HEK293T (cell line): ENCODE measurements around the gene NPBWR2.

ENCODE experiments used
- CTCF ChIA-PET: fragments of 350-600 bp; formaldehyde crosslinking; extraction: SDS; loops from one replicate; lab custom pipeline; 2021; ENCODE audit warnings: antibody characterized with exemption, inconsistent platforms; lab: Yijun Ruan, JAX
- POLR2A ChIA-PET: fragments of 350-600 bp; formaldehyde crosslinking; extraction: SDS; loops from one replicate; lab custom pipeline; 2020; ENCODE audit warnings: antibody characterized with exemption, inconsistent platforms; lab: Yijun Ruan, JAX
- DNase-seq: peaks from one replicate; pipeline ENCODE4 v3.0.0; 2012; ENCODE audit warnings: mixed read lengths; ENCODE audit errors: extremely low spot score
- ARNT ChIP-seq: fragments of 450-650 bp; IDR thresholded peaks from 2 replicates; pipeline ENCODE4 v1.6.1; 2017; ENCODE audit warnings: mild to moderate bottlenecking
- BHLHE40 ChIP-seq: fragments of 450-650 bp; IDR thresholded peaks from 2 replicates; pipeline ENCODE4 v1.6.1; 2016; ENCODE audit warnings: mild to moderate bottlenecking, moderate library complexity, borderline replicate concordance
- CTBP1 ChIP-seq: fragments of 450-650 bp; IDR thresholded peaks from 2 replicates; pipeline ENCODE4 v1.6.1; 2016; ENCODE audit warnings: borderline replicate concordance
- ELF4 ChIP-seq: fragments of 450-650 bp; IDR thresholded peaks from 2 replicates; pipeline ENCODE4 v1.6.1; 2017; ENCODE audit warnings: antibody characterized with exemption
- FOXA1 ChIP-seq: fragments of 450-650 bp; IDR thresholded peaks from 2 replicates; pipeline ENCODE4 v1.6.1; 2016; ENCODE audit warnings: mild to moderate bottlenecking
- FOXK2 ChIP-seq: fragments of 450-650 bp; IDR thresholded peaks from 2 replicates; pipeline ENCODE4 v1.6.1; 2016; ENCODE audit warnings: mild to moderate bottlenecking
- FOXM1 ChIP-seq: fragments of 450-650 bp; IDR thresholded peaks from 2 replicates; pipeline ENCODE4 v1.6.1; 2017; ENCODE audit warnings: mild to moderate bottlenecking, borderline replicate concordance
- HDGF ChIP-seq: fragments of 450-650 bp; IDR thresholded peaks from 2 replicates; pipeline ENCODE4 v1.6.1; 2017; ENCODE audit warnings: antibody characterized with exemption, borderline replicate concordance
- L3MBTL2 ChIP-seq: fragments of 450-650 bp; conservative IDR thresholded peaks from 2 replicates; pipeline ENCODE4 v1.6.1; 2016; ENCODE audit warnings: mild to moderate bottlenecking
- LEF1 ChIP-seq: fragments of 450-650 bp; IDR thresholded peaks from 2 replicates; pipeline ENCODE4 v1.6.1; 2017; ENCODE audit warnings: mild to moderate bottlenecking, borderline replicate concordance
- NFRKB ChIP-seq: fragments of 450-650 bp; IDR thresholded peaks from 2 replicates; pipeline ENCODE4 v1.6.1; 2016; ENCODE audit warnings: mild to moderate bottlenecking, moderate library complexity
- PKNOX1 ChIP-seq: fragments of 450-650 bp; IDR thresholded peaks from 2 replicates; pipeline ENCODE4 v1.6.1; 2016
- SP1 ChIP-seq: fragments of 450-650 bp; IDR thresholded peaks from 2 replicates; pipeline ENCODE4 v1.6.1; 2017
- SUZ12 ChIP-seq: fragments of 450-650 bp; IDR thresholded peaks from 2 replicates; pipeline ENCODE4 v1.6.1; 2016; ENCODE audit warnings: mild to moderate bottlenecking
- TARDBP ChIP-seq: fragments of 450-650 bp; IDR thresholded peaks from 2 replicates; pipeline ENCODE4 v1.6.1; 2016
- ZNF384 ChIP-seq: fragments of 450-650 bp; IDR thresholded peaks from 2 replicates; pipeline ENCODE4 v1.6.1; 2016

The NPBWR2 gene

GRCh38 chr20:64095927-64096326 lies 11.4 kb downstream of the NPBWR2 start:
- CTCF ChIA-PET = no interaction called here
- POLR2A ChIA-PET = interaction anchor here (1.2 kb wide), 1 partner anchor 33 kb away, joined by 3 read pairs; the partner anchor contains the start of gene TCEA2
- no peak for DNase-seq
- TF ChIP-seq NFRKB = no peak
- TF ChIP-seq TARDBP = no peak
- TF ChIP-seq FOXM1 = no peak
- TF ChIP-seq BHLHE40 = no peak
- no peak for TF ChIP-seq FOXK2
- TF ChIP-seq LEF1 = no peak
- no peak for TF ChIP-seq FOXA1
- TF ChIP-seq SUZ12 = no peak
- TF ChIP-seq ZNF384 = no peak
- TF ChIP-seq HDGF = no peak
- TF ChIP-seq SP1 = no peak
- no peak for TF ChIP-seq L3MBTL2
- no peak for TF ChIP-seq PKNOX1
- no peak for TF ChIP-seq ELF4
- TF ChIP-seq ARNT = no peak
- no peak for TF ChIP-seq CTBP1

GRCh38 chr20:64095455-64095854 lies 11.9 kb downstream of the NPBWR2 start:
- DNase-seq = no peak
- TF ChIP-seq ZNF384 (no peak), PKNOX1 (peak; percentile 73)
- CTCF ChIA-PET = no interaction called here
- POLR2A ChIA-PET = interaction anchor here (1.2 kb wide), 1 partner anchor 33 kb away, joined by 3 read pairs; the partner anchor contains the start of gene TCEA2

GRCh38 chr20:64093013-64093503 lies 14.3 kb downstream of the NPBWR2 start:
- ChIA-PET CTCF (no interaction called here), POLR2A (interaction anchor here (0.5 to 0.7 kb wide), 2 partner anchors 30 to 182 kb away, joined by 3 read pairs; no protein-coding TSS in a partner anchor)
- TF ChIP-seq ELF4 (no peak), PKNOX1 (no peak), FOXM1 (no peak), CTBP1 (no peak), ARNT (no peak), L3MBTL2 (no peak), ZNF384 (no peak), FOXK2 (no peak), SP1 (no peak), TARDBP (no peak), SUZ12 (no peak), BHLHE40 (no peak), NFRKB (no peak)
- DNase-seq = no peak

- CTCF ChIA-PET = no interaction called here
- POLR2A ChIA-PET = no interaction called here
- no peak for DNase-seq
- TF ChIP-seq FOXM1 (no peak), FOXA1 (no peak), ARNT (no peak), SP1 (no peak), ZNF384 (no peak), L3MBTL2 (no peak), LEF1 (no peak), NFRKB (no peak), PKNOX1 (no peak), ELF4 (no peak), CTBP1 (no peak), BHLHE40 (no peak), TARDBP (no peak), FOXK2 (no peak), SUZ12 (no peak), HDGF (no peak)
Measured at GRCh38 chr20:64092258-64093012, 14.9 kb downstream of the NPBWR2 start.

DNA sequence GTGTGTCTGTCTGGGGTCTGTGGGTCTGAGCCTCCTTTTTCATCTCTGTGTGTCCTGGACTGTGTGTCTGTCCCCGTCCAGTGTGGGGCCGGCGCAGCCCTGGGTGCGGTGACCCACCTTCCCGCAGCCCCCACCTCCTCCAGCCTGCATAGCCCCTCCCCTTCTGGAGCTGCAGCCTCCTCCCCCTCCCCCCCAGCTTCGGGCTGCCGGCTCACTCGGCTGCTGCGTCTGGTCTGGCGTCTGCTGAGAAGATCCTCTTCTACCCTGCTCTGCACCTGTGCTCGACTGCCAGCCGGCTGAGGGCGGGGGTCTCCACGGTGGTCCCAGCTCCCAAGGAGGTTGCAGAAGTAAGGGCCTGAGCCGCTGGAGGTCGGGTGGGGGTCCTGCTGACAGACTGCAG lies 15.6 kb downstream of the NPBWR2 start:
- ChIA-PET POLR2A (no interaction called here), CTCF (no interaction called here)
- no peak for TF ChIP-seq PKNOX1
- TF ChIP-seq SUZ12 = no peak
- TF ChIP-seq L3MBTL2 = no peak
- no peak for TF ChIP-seq NFRKB
- TF ChIP-seq ELF4 = no peak
- TF ChIP-seq ARNT = no peak
- TF ChIP-seq CTBP1 = no peak
- TF ChIP-seq BHLHE40 = no peak
- no peak for TF ChIP-seq TARDBP
- no peak for TF ChIP-seq FOXA1
- TF ChIP-seq FOXK2 = no peak
- no peak for DNase-seq

GRCh38 chr20:64091340-64091739 lies 16.0 kb downstream of the NPBWR2 start:
- DNase-seq = no peak
- no peak for TF ChIP-seq ZNF384
- no peak for TF ChIP-seq ARNT
- TF ChIP-seq LEF1 = no peak
- TF ChIP-seq SP1 = no peak
- no peak for TF ChIP-seq FOXM1
- no peak for TF ChIP-seq SUZ12
- ChIA-PET CTCF (no interaction called here), POLR2A (no interaction called here)
